ENCODE results near the gene TMEM45A.

- TF ChIP-seq CTCF (conservative IDR thresholded peaks at IDR 0.05) (no peak), ZFX (IDR thresholded peaks at IDR 0.05) (no peak)
These were observed 11.0 kb downstream of the TMEM45A start for GRCh38 chr3:100503448-100503847.
